Ishikawa (cell line): ENCODE results near the gene PSMB4.

ENCODE experiments used
- CEBPB ChIP-seq: IDR thresholded peaks from 2 replicates; pipeline ENCODE4 v1.6.1; 2012
- CREB1 ChIP-seq: IDR thresholded peaks from 2 replicates; pipeline ENCODE4 v1.6.1; 2012; ENCODE audit warnings: low read depth
- EGR1 ChIP-seq: IDR thresholded peaks from 2 replicates; pipeline ENCODE4 v1.6.1; 2012
- EP300 ChIP-seq: IDR thresholded peaks from 2 replicates; pipeline ENCODE4 v1.6.1; 2012; ENCODE audit warnings: borderline replicate concordance
- FOXM1 ChIP-seq: IDR thresholded peaks from 2 replicates; pipeline ENCODE4 v1.6.1; 2012; ENCODE audit warnings: low read depth, borderline replicate concordance
- MAX ChIP-seq: IDR thresholded peaks from 2 replicates; pipeline ENCODE4 v1.6.1; 2012
- NFIC ChIP-seq: IDR thresholded peaks from 2 replicates; pipeline ENCODE4 v1.6.1; 2012
- RAD21 ChIP-seq: IDR thresholded peaks from 2 replicates; pipeline ENCODE4 v1.6.1; 2012; ENCODE audit warnings: low read depth
- REST ChIP-seq: IDR thresholded peaks from 2 replicates; pipeline ENCODE4 v1.6.1; 2012; ENCODE audit warnings: low read depth, mild to moderate bottlenecking
- TAF1 ChIP-seq: IDR thresholded peaks from 2 replicates; pipeline ENCODE4 v1.6.1; 2012; ENCODE audit warnings: low read depth, mild to moderate bottlenecking
- TCF12 ChIP-seq: IDR thresholded peaks from 2 replicates; pipeline ENCODE4 v1.6.1; 2012; ENCODE audit warnings: low read depth
- TEAD4 ChIP-seq: IDR thresholded peaks from 2 replicates; pipeline ENCODE4 v1.6.1; 2012
- USF1 ChIP-seq: IDR thresholded peaks from 2 replicates; pipeline ENCODE4 v1.6.1; 2012
- YY1 ChIP-seq: IDR thresholded peaks from 2 replicates; pipeline ENCODE4 v1.6.1; 2012; ENCODE audit warnings: low read depth
- ZBTB7A ChIP-seq: IDR thresholded peaks from 2 replicates; pipeline ENCODE4 v1.6.1; 2012; ENCODE audit warnings: low read depth

Gene PSMB4

GRCh38 chr1:151368393-151369301 is 30.7 kb upstream of the PSMB4 start:
- TF ChIP-seq TAF1 (no peak), CREB1 (no peak), FOXM1 (no peak), CEBPB (no peak), ZBTB7A (no peak), EP300 (peak; percentile 31; the same call in 1 of the 2 replicates), RAD21 (no peak), USF1 (no peak), TEAD4 (0 out of 2 replicates have a peak, but pooled peaks have one; percentile 13), MAX (peak; percentile 44; the same call in 1 of the 2 replicates), EGR1 (no peak), REST (no peak), TCF12 (peak; percentile 59; the same call in 1 of the 2 replicates), NFIC (peak; percentile 94)

- TF ChIP-seq USF1: no peak
Observed at GRCh38 chr1:151369302-151369610, 30.1 kb upstream of the PSMB4 start.

- TF ChIP-seq USF1: no peak
Observed at GRCh38 chr1:151369621-151370048, 29.7 kb upstream of the PSMB4 start.

GRCh38 chr1:151370211-151370911 is 29.0 kb upstream of the PSMB4 start:
- TF ChIP-seq TEAD4: no peak
- no peak for TF ChIP-seq YY1
- no peak for TF ChIP-seq ZBTB7A
- no peak for TF ChIP-seq FOXM1
- TF ChIP-seq EP300: no peak
- TF ChIP-seq CEBPB: no peak
- TF ChIP-seq RAD21: no peak
- no peak for TF ChIP-seq TCF12
- no peak for TF ChIP-seq MAX
- no peak for TF ChIP-seq CREB1
- no peak for TF ChIP-seq NFIC
- no peak for TF ChIP-seq REST
- no peak for TF ChIP-seq EGR1
- TF ChIP-seq TAF1: no peak
- TF ChIP-seq USF1: no peak

- TF ChIP-seq TCF12: no peak
- TF ChIP-seq USF1: no peak
- peak; percentile 89 for TF ChIP-seq NFIC
- peak; percentile 78 for TF ChIP-seq CEBPB
- TF ChIP-seq TEAD4: no peak
- TF ChIP-seq RAD21: no peak
Observed at GRCh38 chr1:151371370-151372057, 27.9 kb upstream of the PSMB4 start.
